ENCODE measurements around the gene RARRES2.
A peak's percentile ranks its signal among the peaks of the same experiment; 100 is the strongest.

RARRES2 gene

GRCh38 chr7:150361402-150361801 lies 20.0 kb upstream of the RARRES2 start:
- no peak for DNase-seq

GRCh38 chr7:150360363-150361058 lies 19.1 kb upstream of the RARRES2 start:
- no peak for DNase-seq

GRCh38 chr7:150359622-150360362 lies 18.4 kb upstream of the RARRES2 start:
- no peak for DNase-seq

GRCh38 chr7:150358988-150359621 lies 17.7 kb upstream of the RARRES2 start:
- DNase-seq, result no peak

- no peak for DNase-seq
Observed at GRCh38 chr7:150358433-150358832, 17.0 kb upstream of the RARRES2 start.

GRCh38 chr7:150357771-150358427 lies 16.5 kb upstream of the RARRES2 start:
- DNase-seq, result no peak

- DNase-seq, result peak; percentile 66
Observed at GRCh38 chr7:150357270-150357669, 15.8 kb upstream of the RARRES2 start.

GRCh38 chr7:150356265-150356897 lies 15.0 kb upstream of the RARRES2 start:
- no peak for DNase-seq

GRCh38 chr7:150355666-150356059 lies 14.2 kb upstream of the RARRES2 start:
- DNase-seq, result no peak

- no peak for DNase-seq
Observed at GRCh38 chr7:150351587-150352194, 10.3 kb upstream of the RARRES2 start.

GRCh38 chr7:150346922-150347321 lies 5.5 kb upstream of the RARRES2 start:
- no peak for DNase-seq

GRCh38 chr7:150345012-150345411 lies 3.6 kb upstream of the RARRES2 start:
- DNase-seq, result no peak

- no peak for DNase-seq
Observed at GRCh38 chr7:150344299-150344698, 2.9 kb upstream of the RARRES2 start.

- DNase-seq, result no peak
Observed at GRCh38 chr7:150343225-150343624, 1.8 kb upstream of the RARRES2 start.

GRCh38 chr7:150342121-150342408 lies 636 bp upstream of the RARRES2 start:
- DNase-seq, result no peak

GRCh38 chr7:150340875-150341262 lies 560 bp downstream of the RARRES2 start:
- no peak for DNase-seq

GRCh38 chr7:150340024-150340749 lies 1.2 kb downstream of the RARRES2 start:
- DNase-seq, result no peak

GRCh38 chr7:150339409-150339809 lies 2.0 kb downstream of the RARRES2 start:
- no peak for DNase-seq

GRCh38 chr7:150338166-150338829 lies 3.1 kb downstream of the RARRES2 start:
- DNase-seq, result no peak

GRCh38 chr7:150337659-150338081 lies 3.8 kb downstream of the RARRES2 start:
- no peak for DNase-seq

GRCh38 chr7:150337179-150337578 lies 4.2 kb downstream of the RARRES2 start:
- no peak for DNase-seq

GRCh38 chr7:150336746-150337145 lies 4.7 kb downstream of the RARRES2 start:
- DNase-seq, result no peak

Measured in CD4-positive, alpha-beta T cell treated with Interleukin-15 for 1 hour (primary cell).